ENCODE data around the gene RBAK.
"Not testable (repeated sequence)": the region's sequence is repeated elsewhere in the genome, so short reads cannot be mapped to it uniquely, and the experiment has no call there.

The RBAK gene

DNA sequence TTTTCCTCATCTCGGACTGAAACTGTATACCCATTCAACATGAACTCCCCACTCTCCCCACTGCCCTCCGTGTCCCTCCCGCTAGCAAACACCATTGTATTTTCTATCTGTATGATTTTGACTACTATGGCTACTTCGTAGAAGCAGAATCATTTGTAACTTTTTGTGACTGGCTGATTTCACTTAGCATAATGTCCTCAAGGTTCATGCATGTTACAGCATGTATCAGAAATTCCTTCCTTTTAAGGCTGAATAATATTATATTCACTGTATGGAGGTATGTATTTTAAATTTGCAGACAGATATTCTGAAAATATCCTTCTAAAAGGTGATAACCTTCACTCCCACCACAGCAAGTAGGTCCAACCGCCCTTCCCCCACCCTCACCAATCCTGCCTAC, 43.7 kb upstream of the RBAK start:
- no peak for DNase-seq (ENCODE audit: low read depth)
- TF ChIP-seq, protein P1, sequence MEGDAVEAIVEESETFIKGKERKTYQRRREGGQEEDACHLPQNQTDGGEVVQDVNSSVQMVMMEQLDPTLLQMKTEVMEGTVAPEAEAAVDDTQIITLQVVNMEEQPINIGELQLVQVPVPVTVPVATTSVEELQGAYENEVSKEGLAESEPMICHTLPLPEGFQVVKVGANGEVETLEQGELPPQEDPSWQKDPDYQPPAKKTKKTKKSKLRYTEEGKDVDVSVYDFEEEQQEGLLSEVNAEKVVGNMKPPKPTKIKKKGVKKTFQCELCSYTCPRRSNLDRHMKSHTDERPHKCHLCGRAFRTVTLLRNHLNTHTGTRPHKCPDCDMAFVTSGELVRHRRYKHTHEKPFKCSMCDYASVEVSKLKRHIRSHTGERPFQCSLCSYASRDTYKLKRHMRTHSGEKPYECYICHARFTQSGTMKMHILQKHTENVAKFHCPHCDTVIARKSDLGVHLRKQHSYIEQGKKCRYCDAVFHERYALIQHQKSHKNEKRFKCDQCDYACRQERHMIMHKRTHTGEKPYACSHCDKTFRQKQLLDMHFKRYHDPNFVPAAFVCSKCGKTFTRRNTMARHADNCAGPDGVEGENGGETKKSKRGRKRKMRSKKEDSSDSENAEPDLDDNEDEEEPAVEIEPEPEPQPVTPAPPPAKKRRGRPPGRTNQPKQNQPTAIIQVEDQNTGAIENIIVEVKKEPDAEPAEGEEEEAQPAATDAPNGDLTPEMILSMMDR (conservative IDR thresholded peaks at IDR 0.05; ENCODE audit: low read depth, low read length), result no peak
- no peak overlapping the region for H3K4me3 ChIP-seq (ENCODE audit: low read length)

DNA sequence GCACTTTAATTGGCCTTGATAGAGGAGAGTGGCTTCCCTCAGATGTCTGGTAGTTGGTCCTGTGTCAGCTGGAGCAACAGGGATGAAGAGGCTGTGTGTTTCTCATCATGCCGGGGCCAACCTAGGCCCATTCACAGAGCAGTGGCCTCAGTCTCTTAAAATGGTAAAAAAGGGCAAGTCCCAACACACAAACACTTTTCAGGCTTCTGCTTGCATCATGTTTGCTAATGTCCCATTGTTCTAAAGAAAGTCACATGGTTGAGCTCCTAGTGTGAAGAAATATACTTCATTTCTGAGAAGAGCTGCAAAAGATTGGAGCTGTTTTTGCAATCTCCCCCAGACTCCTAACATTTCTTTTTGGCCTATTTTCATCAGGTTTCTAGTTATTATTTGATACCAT, 40.6 kb upstream of the RBAK start:
- TF ChIP-seq, protein P1 (conservative IDR thresholded peaks at IDR 0.05; ENCODE audit: low read depth, low read length), result no peak
- H3K4me3 ChIP-seq (ENCODE audit: low read length), result no peak overlapping the region
- no peak for DNase-seq (ENCODE audit: low read depth)

DNA sequence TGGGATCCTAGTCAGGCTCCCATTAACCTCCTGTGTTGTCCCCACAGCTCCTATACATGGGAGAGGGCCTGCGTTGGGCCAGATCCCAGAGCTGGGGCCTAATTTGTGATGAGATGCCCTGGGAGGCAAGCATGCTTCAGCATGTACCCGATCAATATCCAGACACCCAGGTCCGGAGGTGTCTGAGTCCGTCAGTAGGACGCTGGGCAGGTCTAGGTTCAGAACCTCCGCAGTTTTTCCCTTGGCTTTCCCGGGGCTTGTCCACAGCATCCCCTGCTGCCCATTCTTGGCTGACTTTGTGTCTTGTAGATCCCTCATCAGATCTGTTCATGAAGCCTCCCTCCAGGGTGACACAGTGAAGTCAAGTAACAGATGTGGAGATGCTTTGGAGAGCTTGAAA, 32.7 kb upstream of the RBAK start:
- no peak for DNase-seq (ENCODE audit: low read depth)
- no peak overlapping the region for H3K4me3 ChIP-seq (ENCODE audit: low read length)
- TF ChIP-seq, protein P1 (conservative IDR thresholded peaks at IDR 0.05; ENCODE audit: low read depth, low read length), result no peak

DNA sequence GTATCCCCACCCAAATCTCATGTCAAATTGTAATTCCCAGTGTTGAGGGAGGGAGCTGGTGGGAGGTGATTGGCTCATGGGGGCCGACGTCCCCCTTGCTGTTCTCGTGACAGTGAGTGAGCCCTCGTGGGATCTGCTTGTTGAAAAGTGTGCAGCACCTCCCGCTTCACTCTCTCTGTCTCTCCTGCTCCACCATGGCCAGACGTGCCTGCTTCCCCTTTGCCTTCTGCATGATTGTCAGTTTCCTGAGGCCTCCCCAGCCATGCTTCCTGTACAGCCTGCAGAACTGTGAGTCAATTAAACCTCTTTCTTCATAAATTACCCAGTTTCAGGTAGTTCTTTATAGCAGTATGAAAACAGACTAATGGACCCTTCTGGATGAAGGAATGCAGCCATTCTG, 29.7 kb upstream of the RBAK start:
- DNase-seq (ENCODE audit: low read depth); H3K4me3 ChIP-seq (ENCODE audit: low read length): not testable (repeated sequence)

DNA sequence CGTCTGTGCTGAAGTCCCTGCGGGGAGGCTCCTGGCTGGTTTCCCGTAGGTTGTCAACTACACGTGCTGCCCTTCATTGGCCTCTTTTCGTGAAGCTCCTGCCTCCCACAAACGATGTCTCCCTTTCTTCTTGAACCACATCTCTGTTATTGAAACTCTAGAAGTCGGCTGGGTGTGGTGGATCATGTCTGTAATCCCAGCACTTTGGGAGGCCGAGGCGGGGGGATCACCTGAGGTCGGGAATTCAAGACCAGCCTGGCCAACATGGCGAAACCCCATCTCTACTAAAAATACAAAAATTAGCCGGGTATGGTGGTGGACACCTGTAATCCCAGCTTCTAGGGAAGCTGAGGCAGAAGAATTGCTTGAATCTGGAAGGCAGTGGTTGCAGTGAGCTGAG, 28.0 kb upstream of the RBAK start:
- DNase-seq (ENCODE audit: low read depth), result not testable (repeated sequence)

DNA sequence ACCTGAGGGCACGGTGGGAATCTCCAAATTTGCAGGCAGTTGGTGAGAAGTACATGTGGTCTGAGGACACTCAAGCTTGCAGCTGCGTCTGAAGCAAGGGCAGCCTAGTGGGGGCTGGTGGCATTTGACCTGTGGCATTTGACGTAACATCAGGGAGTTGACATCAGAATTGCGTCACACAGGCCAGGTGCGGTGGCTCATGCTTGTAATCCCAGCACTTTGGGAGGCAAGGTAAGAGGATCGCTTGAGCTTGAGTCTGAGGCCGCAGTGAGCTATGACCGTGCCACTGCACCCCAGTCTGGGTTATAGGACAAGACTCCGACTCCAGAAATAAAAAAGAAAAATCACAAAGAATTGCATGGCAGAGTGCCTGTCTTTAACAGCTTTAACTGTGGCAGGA, 25.6 kb upstream of the RBAK start:
- no peak for DNase-seq (ENCODE audit: low read depth)
- H3K4me3 ChIP-seq (ENCODE audit: low read length), result no peak overlapping the region
- TF ChIP-seq, protein P1 (conservative IDR thresholded peaks at IDR 0.05; ENCODE audit: low read depth, low read length), result no peak

More for the DNA sequence above, 28.0 kb upstream of the RBAK start:
- not testable (repeated sequence) for H3K4me3 ChIP-seq (ENCODE audit: low read length)

DNA sequence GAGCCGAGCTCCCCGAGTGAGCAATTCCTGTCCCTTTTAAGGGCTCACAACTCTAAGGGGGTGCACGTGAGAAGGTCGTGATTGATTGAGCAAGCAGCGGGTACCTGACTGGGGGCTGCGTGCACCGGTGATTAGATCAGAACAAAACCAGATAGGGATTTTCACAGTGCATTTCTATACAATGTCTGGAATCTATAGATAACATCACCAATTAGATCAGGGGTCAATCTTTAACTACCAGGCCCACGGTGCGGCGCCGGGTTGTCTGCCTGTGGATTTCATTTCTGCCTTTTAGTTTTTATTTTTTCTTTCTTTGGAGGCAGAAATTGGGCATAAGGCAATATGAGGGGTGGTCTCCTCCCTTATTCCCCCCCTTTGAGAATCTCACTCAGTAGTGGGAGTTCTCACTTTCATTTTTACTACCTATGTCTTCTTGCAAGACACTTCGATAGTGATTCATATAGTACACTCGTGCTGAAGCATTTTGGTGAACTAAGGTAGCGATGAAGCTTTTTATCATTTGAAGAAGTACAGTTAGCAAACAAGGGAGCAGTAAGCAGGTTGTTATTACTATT, 24.6 kb upstream of the RBAK start:
- not testable (repeated sequence) for DNase-seq (ENCODE audit: low read depth); H3K4me3 ChIP-seq (ENCODE audit: low read length)

DNA sequence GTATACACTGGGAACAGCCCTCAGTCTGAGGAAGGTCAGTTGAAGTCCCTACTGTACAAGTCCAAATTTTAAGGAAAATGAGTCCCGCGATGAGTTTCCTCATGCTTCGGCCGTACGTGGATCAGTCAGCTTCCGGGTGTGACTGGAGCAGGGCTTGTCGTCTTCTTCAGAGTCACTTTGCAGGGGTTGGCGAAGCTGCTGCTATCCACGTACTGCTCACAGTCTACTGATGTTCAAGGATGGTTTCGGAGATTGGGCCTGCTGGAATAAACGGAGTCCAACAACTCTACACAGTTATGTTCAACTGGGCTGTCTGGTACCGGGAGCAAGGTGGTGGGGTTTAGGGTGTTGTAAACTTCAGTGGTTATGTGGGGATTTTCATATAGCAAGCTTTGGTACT, 22.0 kb upstream of the RBAK start:
- DNase-seq (ENCODE audit: low read depth); H3K4me3 ChIP-seq (ENCODE audit: low read length): not testable (repeated sequence)

DNA sequence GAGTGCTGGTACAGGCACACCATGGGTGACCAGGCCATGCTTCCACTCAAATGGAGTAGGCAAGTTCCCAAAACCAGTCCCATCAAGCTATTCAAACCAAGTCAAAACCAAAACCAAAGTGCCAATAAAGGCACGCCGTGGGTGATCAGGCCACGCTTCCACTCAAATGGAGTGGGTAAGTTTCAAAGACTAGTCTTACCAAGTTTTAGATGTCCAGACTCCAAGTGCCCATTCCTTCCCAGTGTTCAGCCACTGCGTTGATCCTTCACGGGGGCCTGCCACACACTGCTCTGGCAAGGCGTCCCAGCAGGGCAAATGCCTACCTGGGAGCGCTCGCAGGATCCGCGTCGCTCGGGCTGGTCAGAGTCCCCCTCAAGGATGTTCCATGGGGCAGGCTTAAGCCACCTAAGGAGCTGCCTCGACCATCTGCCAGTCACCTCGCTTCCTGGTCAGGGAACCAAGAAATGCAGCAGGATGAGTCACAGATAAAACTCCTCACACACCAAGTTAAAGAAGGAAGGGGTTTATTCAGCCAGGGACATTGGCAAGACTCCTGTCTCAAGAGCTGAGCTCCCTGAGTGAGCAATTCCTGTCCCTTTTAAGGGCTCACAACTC, 17.8 kb upstream of the RBAK start:
- DNase-seq (ENCODE audit: low read depth); H3K4me3 ChIP-seq (ENCODE audit: low read length): not testable (repeated sequence)

DNA sequence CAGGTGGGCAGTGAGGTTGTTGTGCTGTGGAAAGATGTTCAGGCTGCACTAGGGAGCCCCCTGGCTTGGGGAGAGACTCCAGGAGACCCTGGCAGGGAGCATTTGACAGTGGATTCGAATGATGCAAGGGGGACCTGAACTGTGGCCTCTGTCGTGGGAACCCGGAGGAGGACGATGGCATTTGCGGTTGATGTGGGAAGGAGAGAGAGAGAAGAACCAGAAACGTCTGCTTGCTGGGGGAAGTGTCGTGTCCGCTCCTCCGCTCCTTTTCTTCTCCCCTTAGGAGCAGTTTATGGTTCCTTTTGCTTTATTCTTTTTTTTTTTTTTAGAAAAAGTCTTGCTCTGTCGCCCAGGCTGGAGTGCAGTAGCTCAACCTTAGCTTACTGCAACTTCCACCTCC, 12.5 kb upstream of the RBAK start:
- H3K4me3 ChIP-seq (ENCODE audit: low read length); DNase-seq (ENCODE audit: low read depth): not testable (repeated sequence)
